GM12864 (cell line): Measurements from ENCODE around the gene UBE2J2.

Experiments
- DNase-seq: peaks from one replicate; pipeline ENCODE4 v3.0.0-alpha.2; 2011; ENCODE audit warnings: low read depth
- H3K4me3 ChIP-seq: 2 replicates; pipeline ENCODE4 v1.5.1; 2011; ENCODE audit warnings: mild to moderate bottlenecking, low read depth, low read length, control low read depth
- TF ChIP-seq, protein P1 (sequence below): IDR thresholded peaks from 2 replicates; pipeline ENCODE4 v1.5.1; 2011; ENCODE audit warnings: low read depth, mild to moderate bottlenecking, moderate library complexity, low read length, control low read depth, inconsistent platforms; ENCODE audit errors: missing control alignments

The UBE2J2 gene

GRCh38 chr1:1228187-1228586 is 45.5 kb downstream of the UBE2J2 start:
- TF ChIP-seq, protein P1, sequence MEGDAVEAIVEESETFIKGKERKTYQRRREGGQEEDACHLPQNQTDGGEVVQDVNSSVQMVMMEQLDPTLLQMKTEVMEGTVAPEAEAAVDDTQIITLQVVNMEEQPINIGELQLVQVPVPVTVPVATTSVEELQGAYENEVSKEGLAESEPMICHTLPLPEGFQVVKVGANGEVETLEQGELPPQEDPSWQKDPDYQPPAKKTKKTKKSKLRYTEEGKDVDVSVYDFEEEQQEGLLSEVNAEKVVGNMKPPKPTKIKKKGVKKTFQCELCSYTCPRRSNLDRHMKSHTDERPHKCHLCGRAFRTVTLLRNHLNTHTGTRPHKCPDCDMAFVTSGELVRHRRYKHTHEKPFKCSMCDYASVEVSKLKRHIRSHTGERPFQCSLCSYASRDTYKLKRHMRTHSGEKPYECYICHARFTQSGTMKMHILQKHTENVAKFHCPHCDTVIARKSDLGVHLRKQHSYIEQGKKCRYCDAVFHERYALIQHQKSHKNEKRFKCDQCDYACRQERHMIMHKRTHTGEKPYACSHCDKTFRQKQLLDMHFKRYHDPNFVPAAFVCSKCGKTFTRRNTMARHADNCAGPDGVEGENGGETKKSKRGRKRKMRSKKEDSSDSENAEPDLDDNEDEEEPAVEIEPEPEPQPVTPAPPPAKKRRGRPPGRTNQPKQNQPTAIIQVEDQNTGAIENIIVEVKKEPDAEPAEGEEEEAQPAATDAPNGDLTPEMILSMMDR, result no peak
- no peak overlapping the region for H3K4me3 ChIP-seq
- DNase-seq, result no peak

- H3K4me3 ChIP-seq, result no peak overlapping the region
- TF ChIP-seq, protein P1, result no peak
- DNase-seq, result no peak
Measured at GRCh38 chr1:1227386-1227785, 46.3 kb downstream of the UBE2J2 start.

GRCh38 chr1:1226566-1227362 is 46.9 kb downstream of the UBE2J2 start:
- H3K4me3 ChIP-seq, result no peak overlapping the region
- TF ChIP-seq, protein P1, result no peak
- no peak for DNase-seq

- TF ChIP-seq, protein P1, result no peak
- no peak for DNase-seq
- no peak overlapping the region for H3K4me3 ChIP-seq
Measured at GRCh38 chr1:1225913-1226312, 47.7 kb downstream of the UBE2J2 start.

- TF ChIP-seq, protein P1, result no peak
- no peak overlapping the region for H3K4me3 ChIP-seq
- DNase-seq, result no peak
Measured at GRCh38 chr1:1225238-1225845, 48.3 kb downstream of the UBE2J2 start.

GRCh38 chr1:1223891-1224290 is 49.8 kb downstream of the UBE2J2 start:
- no peak overlapping the region for H3K4me3 ChIP-seq
- no peak for DNase-seq
- TF ChIP-seq, protein P1, result no peak
